CD4-positive, CD25-positive, alpha-beta regulatory T cell (primary cell): Measurements from ENCODE around the gene HMHB1. TPM values are rescaled to one million over a fixed set of nuclear protein-coding genes. Genes with fewer than 3 reads are reported as not detected.

Experiments used
- ATAC-seq, 2 donors: fragments of 150-1000 bp; cut with Tn5 transposase; one replicate each; pipeline ENCODE4 v1.10.0; 2021; ENCODE audit warnings: low read depth in 2 of 2, moderate number of reproducible peaks in 2 of 2, moderate library complexity in 1 of 2
- DNase-seq, 3 donors: peaks; one replicate each; pipeline versions ENCODE4 v3.0.0 to v3.0.0-alpha.2; 2012 to 2022; ENCODE audit warnings: mixed read lengths in 1 of 3
- H3K27ac ChIP-seq: one replicate; pipeline ENCODE4 v1.7.0; 2013; ENCODE audit warnings: mild to moderate bottlenecking, low read length; ENCODE audit not compliant: insufficient read depth, poor library complexity, severe bottlenecking
- H3K27me3 ChIP-seq: one replicate; pipeline ENCODE4 v1.7.0; 2013; ENCODE audit warnings: low read length; ENCODE audit not compliant: control insufficient read depth, insufficient read depth
- H3K36me3 ChIP-seq: one replicate; pipeline ENCODE4 v1.7.0; 2013; ENCODE audit warnings: mild to moderate bottlenecking, low read length, moderate library complexity; ENCODE audit not compliant: control insufficient read depth, insufficient read depth
- H3K4me1 ChIP-seq: 2 replicates; pipeline ENCODE4 v1.7.0; 2013; ENCODE audit warnings: mild to moderate bottlenecking, low read length; ENCODE audit not compliant: insufficient read depth, control insufficient read depth, poor library complexity, severe bottlenecking
- H3K4me3 ChIP-seq: one replicate; pipeline ENCODE4 v1.7.0; 2013; ENCODE audit warnings: low read depth, mild to moderate bottlenecking, low read length, moderate library complexity
- H3K9me3 ChIP-seq, 2 experiments: 1 replicate in 1 of 2; 2 replicates in 1 of 2; pipeline ENCODE4 v1.7.0; 2013; ENCODE audit warnings: low read length in 2 of 2, mild to moderate bottlenecking in 1 of 2, moderate library complexity in 1 of 2; ENCODE audit not compliant: control insufficient read depth in 2 of 2
- H3K27ac Mint-ChIP-seq, 3 donors: one replicate each; pipeline ENCODE4 v1.8.0; 2020 to 2022; ENCODE audit warnings: mild to moderate bottlenecking in 3 of 3, mixed read lengths in 3 of 3, moderate library complexity in 2 of 3
- H3K27me3 Mint-ChIP-seq: one replicate; pipeline ENCODE4 v1.8.0; 2022; ENCODE audit warnings: mild to moderate bottlenecking, mixed read lengths
- H3K36me3 Mint-ChIP-seq: one replicate; pipeline ENCODE4 v1.8.0; 2020; ENCODE audit warnings: mixed read lengths
- H3K4me1 Mint-ChIP-seq, 4 donors: one replicate each; pipeline ENCODE4 v1.8.0; 2020 to 2022; ENCODE audit warnings: mixed read lengths in 4 of 4, mild to moderate bottlenecking in 1 of 4
- H3K4me3 Mint-ChIP-seq, 4 donors: one replicate each; pipeline ENCODE4 v1.8.0; 2020 to 2022; ENCODE audit warnings: mild to moderate bottlenecking in 4 of 4, mixed read lengths in 4 of 4, moderate library complexity in 3 of 4
- H3K9me3 Mint-ChIP-seq, 7 donors: one replicate each; pipeline ENCODE4 v1.8.0; 2020 to 2022; ENCODE audit warnings: mixed read lengths in 7 of 7, mild to moderate bottlenecking in 3 of 7, moderate library complexity in 2 of 7
- polyA plus RNA-seq, 4 donors: library from polyadenylated mRNA; unstranded; fragments of 300-500 nt; fragmentation: Illumina TruSeq; gene quantifications; one replicate each; pipeline ENCODE4 v1.2.3, GENCODE V29; 2021
- total RNA-seq: library from RNA; stranded (reverse); gene quantifications from one replicate; pipeline ENCODE4 v1.2.3, GENCODE V29; 2022

Gene HMHB1
- not detected for total RNA-seq
- polyA plus RNA-seq = 10 to 100 TPM in 1 of 4 donors, not detected in 3; 12.2 TPM

DNA sequence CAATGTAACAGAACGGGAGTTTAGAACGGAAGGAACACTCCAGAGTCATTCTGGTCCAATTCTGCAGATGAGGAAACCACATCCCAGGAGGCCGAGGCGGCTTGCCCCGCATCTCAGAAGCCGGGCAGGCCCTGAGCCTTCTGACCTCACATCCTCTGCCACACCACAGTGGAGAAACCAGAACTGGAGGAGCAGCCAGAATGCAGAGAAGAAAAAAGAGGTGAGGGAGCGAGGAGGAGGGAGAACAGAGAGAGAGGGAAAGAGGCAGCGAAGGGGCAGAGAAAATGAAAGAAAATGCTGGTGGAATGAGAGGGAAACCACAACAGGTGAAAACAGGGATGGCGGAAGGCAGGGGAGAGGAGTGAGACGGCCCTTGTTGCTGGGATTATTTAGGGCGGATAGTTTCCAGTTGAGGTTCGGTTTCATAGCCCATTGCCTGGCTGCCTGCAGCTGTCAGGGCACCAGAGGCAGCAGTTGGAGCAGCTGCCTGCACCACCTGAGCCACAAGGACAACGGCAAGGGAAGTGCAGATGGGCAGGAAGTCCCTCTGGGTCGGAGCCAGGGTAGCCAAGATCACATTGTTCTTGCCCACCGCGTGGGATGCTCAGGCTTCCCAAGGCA, at the start of gene HMHB1:
Gene HMHB1 (plus strand): TSS at position 77 of the 621 bp plus-strand sequence.
- H3K27ac ChIP-seq = no peak within 1 kb of the TSS
- H3K27me3 Mint-ChIP-seq = peaks cover 5% of the 10 kb centered on the region
- ATAC-seq (no peak), DNase-seq (no peak)
- no peaks in the 10 kb centered on the region for H3K27me3 ChIP-seq
- H3K36me3 ChIP-seq = no peaks in the 10 kb centered on the region
- no peak within 1 kb of the TSS for H3K4me3 ChIP-seq
- no peak within 1 kb of the TSS for H3K27ac Mint-ChIP-seq
- no peaks in the 10 kb centered on the region for H3K9me3 Mint-ChIP-seq
- H3K4me3 Mint-ChIP-seq = peak within 1 kb of the TSS in 2 of 4 donors; percentile 5 to 93
- H3K36me3 Mint-ChIP-seq = no peaks in the 10 kb centered on the region
- no peaks in the 10 kb centered on the region for H3K4me1 ChIP-seq
- H3K4me1 Mint-ChIP-seq = peaks cover 0 to 21% (median 4%) of the 10 kb centered on the region in 4 donors
- H3K9me3 ChIP-seq = no peaks in the 10 kb centered on the region

DNA sequence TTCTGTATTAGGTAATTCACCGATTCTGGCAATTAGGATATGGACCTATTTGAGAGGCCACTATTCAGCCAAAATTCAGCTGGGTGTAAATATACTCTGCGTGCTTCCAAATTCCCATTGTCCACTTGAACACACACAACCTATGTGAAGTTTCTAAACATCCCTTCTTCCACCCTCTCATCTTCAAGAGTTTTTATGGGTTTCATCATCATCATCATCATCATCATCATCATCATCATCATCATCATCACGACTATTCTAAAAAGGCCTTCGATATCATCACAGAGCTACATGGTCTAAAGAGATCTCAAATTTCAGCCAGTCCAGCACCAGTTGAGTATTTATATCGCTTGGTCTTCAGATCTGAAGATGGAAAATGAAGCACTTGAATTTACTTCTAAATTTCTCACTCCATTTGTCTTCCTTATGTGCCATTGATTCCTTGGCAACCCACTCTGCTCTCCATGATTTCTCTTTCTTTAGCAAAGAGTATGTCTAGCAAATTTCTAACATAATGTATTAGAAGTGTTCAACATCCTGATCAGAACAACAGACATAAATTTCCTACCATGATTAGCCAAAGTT, 49.2 kb upstream of the HMHB1 start:
- Histone ChIP-seq H3K9me3 (no peaks in the 10 kb centered on the region), H3K27ac (no peak overlapping the region), H3K4me3 (no peak overlapping the region), H3K27me3 (peaks cover 11% of the 10 kb centered on the region), H3K36me3 (no peaks in the 10 kb centered on the region), H3K4me1 (no peaks in the 10 kb centered on the region)
- Mint-ChIP-seq H3K27ac (no peak overlapping the region), H3K27me3 (peaks cover 8% of the 10 kb centered on the region), H3K4me1 (peaks cover 0 to 4% (median 0%) of the 10 kb centered on the region in 4 donors), H3K9me3 (peaks cover 0 to 3% (median 0%) of the 10 kb centered on the region in 7 donors), H3K36me3 (no peaks in the 10 kb centered on the region), H3K4me3 (peak overlapping the region in 1 of 4 donors; percentile 52)
- no peak for ATAC-seq
- DNase-seq = no peak

DNA sequence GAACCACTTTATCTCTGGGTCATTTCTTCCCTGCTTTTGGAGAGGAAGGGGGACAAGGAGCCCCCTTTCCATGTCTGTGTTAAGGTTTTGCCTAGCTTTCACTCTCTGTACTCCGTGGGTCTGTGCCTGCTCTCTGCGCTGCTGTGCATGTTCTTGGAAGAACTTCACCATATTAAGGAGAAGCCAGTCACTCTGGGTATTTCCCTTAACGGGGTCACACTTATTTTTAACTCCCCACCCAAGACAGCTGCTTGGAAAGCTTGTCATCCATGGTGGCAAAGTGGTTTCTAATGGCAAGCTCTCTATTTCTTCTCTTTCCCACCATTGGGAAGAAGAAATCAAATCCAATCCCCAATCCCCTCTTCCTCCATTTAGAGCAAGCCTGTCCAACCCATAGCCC, 44.8 kb upstream of the HMHB1 start:
- H3K27me3 Mint-ChIP-seq = peaks cover 17% of the 10 kb centered on the region
- peaks cover 0 to 2% (median 0%) of the 10 kb centered on the region in 7 donors for H3K9me3 Mint-ChIP-seq
- no peak overlapping the region for H3K4me3 ChIP-seq
- ATAC-seq = no peak
- no peak overlapping the region for H3K4me3 Mint-ChIP-seq
- no peak overlapping the region for H3K27ac ChIP-seq
- no peak for DNase-seq
- H3K27me3 ChIP-seq = peaks cover 16% of the 10 kb centered on the region
- no peaks in the 10 kb centered on the region for H3K9me3 ChIP-seq
- peaks cover 0 to 4% (median 0%) of the 10 kb centered on the region in 4 donors for H3K4me1 Mint-ChIP-seq
- H3K4me1 ChIP-seq = no peaks in the 10 kb centered on the region
- no peak overlapping the region for H3K27ac Mint-ChIP-seq
- H3K36me3 Mint-ChIP-seq = no peaks in the 10 kb centered on the region
- no peaks in the 10 kb centered on the region for H3K36me3 ChIP-seq

DNA sequence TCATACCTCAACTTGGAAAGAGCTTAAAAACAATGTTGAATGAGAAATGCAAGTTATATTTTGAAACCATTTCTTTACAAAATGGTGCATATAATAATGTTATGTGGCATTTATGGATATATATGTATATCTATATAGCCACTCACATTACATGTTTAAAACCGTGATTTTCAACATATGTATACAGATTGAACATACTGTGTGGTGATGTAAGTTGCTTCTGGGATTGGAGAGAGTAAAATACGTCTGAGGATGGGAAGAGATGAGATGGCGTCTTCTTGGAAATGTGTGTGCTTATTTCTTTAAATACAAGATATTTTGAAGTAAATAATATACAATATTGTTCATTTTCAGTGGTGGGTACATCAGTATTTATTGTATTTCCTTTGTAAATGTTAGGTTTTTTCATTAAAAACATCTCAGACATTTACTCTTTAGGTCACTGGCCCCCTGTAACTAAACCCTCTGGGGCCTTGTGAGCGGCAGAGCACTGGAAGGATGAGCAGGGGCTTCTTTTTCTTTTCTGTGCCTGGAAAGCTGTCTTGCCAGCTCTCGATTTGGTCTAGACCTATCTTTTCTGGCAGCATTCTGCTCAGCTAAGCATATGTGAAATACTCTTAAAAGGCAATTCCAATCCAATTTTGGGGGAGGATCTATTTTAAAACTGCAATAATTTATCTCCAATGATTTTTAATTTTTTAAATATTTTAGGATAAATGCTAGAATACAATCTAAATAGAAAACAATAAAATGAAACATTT, 42.8 kb upstream of the HMHB1 start:
- no peak for ATAC-seq
- peaks cover 0 to 4% (median 0%) of the 10 kb centered on the region in 7 donors for H3K9me3 Mint-ChIP-seq

GRCh38 chr5:143770450-143770849, 41.5 kb upstream of the HMHB1 start:
- H3K9me3 Mint-ChIP-seq = peaks cover 0 to 4% (median 0%) of the 10 kb centered on the region in 7 donors
- Histone ChIP-seq H3K36me3 (no peaks in the 10 kb centered on the region), H3K4me1 (no peaks in the 10 kb centered on the region), H3K4me3 (no peak overlapping the region), H3K27ac (no peak overlapping the region), H3K9me3 (no peaks in the 10 kb centered on the region), H3K27me3 (peaks cover 10% of the 10 kb centered on the region)
- no peak overlapping the region for H3K27ac Mint-ChIP-seq
- H3K27me3 Mint-ChIP-seq = peaks cover 13% of the 10 kb centered on the region
- H3K4me3 Mint-ChIP-seq = no peak overlapping the region
- DNase-seq (no peak), ATAC-seq (no peak)
- peaks cover 0 to 4% (median 0%) of the 10 kb centered on the region in 4 donors for H3K4me1 Mint-ChIP-seq
- no peaks in the 10 kb centered on the region for H3K36me3 Mint-ChIP-seq

More for the DNA sequence above, 42.8 kb upstream of the HMHB1 start:
- no peak overlapping the region for H3K4me3 Mint-ChIP-seq
- DNase-seq = no peak
- peaks cover 16% of the 10 kb centered on the region for H3K27me3 Mint-ChIP-seq
- H3K36me3 Mint-ChIP-seq = no peaks in the 10 kb centered on the region
- Histone ChIP-seq H3K27ac (no peak overlapping the region), H3K36me3 (no peaks in the 10 kb centered on the region), H3K27me3 (peaks cover 16% of the 10 kb centered on the region), H3K9me3 (no peaks in the 10 kb centered on the region), H3K4me3 (no peak overlapping the region), H3K4me1 (no peaks in the 10 kb centered on the region)
- no peak overlapping the region for H3K27ac Mint-ChIP-seq
- peaks cover 0 to 4% (median 0%) of the 10 kb centered on the region in 4 donors for H3K4me1 Mint-ChIP-seq

DNA sequence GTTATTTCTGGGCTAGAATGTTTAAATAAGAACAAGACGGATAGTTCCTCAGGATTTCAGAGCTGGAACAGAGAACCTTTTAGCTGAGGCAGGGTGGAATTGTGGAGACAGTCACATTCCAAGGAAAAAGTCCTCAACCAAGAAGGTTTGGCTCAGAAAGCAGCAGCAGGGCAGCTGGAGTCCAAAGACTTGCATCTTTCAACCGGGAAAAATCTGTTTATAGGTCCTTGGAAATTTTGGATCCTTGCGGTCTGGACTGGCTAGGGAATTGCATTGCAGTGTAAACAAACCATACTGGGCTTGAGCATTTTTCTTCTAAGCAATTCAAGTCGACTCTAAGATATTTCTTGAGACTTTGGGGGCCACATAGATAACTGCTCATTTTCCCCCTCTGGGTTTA, 40.8 kb upstream of the HMHB1 start:
- Mint-ChIP-seq H3K27me3 (peaks cover 13% of the 10 kb centered on the region), H3K4me3 (no peak overlapping the region), H3K27ac (no peak overlapping the region), H3K9me3 (peaks cover 0 to 4% (median 0%) of the 10 kb centered on the region in 7 donors), H3K36me3 (no peaks in the 10 kb centered on the region), H3K4me1 (peaks cover 0 to 3% (median 0%) of the 10 kb centered on the region in 4 donors)
- ATAC-seq (no peak), DNase-seq (no peak)
- no peaks in the 10 kb centered on the region for H3K4me1 ChIP-seq
- no peaks in the 10 kb centered on the region for H3K9me3 ChIP-seq
- no peak overlapping the region for H3K4me3 ChIP-seq
- no peaks in the 10 kb centered on the region for H3K36me3 ChIP-seq
- H3K27me3 ChIP-seq = peaks cover 10% of the 10 kb centered on the region
- H3K27ac ChIP-seq = no peak overlapping the region

GRCh38 chr5:143771602-143772001, 40.4 kb upstream of the HMHB1 start:
- H3K9me3 Mint-ChIP-seq = peaks cover 0 to 4% (median 0%) of the 10 kb centered on the region in 7 donors
- Histone ChIP-seq H3K9me3 (no peaks in the 10 kb centered on the region), H3K4me1 (no peaks in the 10 kb centered on the region), H3K36me3 (no peaks in the 10 kb centered on the region), H3K4me3 (no peak overlapping the region), H3K27ac (no peak overlapping the region), H3K27me3 (peaks cover 10% of the 10 kb centered on the region)
- no peaks in the 10 kb centered on the region for H3K36me3 Mint-ChIP-seq
- H3K27ac Mint-ChIP-seq = no peak overlapping the region
- H3K4me1 Mint-ChIP-seq = no peaks in the 10 kb centered on the region
- no peak for ATAC-seq
- no peak overlapping the region for H3K4me3 Mint-ChIP-seq
- DNase-seq = no peak
- peaks cover 13% of the 10 kb centered on the region for H3K27me3 Mint-ChIP-seq
